ENCODE data around the gene CCDC7.
"Not testable (repeated sequence)": the region's sequence is repeated elsewhere in the genome, so short reads cannot be mapped to it uniquely, and the experiment has no call there.

Gene CCDC7

DNA sequence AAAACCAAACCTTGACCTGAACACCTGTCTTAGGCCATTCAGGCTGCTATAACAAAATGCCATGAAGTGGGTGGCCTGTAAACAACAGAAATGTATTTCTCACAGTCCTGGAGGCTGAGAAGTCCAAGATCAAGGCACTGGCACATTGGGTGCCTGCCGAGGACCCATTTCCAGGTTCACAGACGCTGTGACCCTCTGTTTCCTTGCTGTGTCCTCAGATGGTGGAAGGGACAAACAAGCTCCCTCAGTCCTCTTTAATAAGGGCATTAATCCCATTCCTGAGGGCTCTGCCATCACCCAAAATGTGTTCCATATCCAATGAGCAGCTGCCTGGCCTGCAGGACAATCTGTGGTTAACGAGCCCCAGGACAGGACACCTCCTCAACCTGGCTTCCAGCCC, 444.5 kb downstream of the CCDC7 start:
- DNase-seq = no peak

DNA sequence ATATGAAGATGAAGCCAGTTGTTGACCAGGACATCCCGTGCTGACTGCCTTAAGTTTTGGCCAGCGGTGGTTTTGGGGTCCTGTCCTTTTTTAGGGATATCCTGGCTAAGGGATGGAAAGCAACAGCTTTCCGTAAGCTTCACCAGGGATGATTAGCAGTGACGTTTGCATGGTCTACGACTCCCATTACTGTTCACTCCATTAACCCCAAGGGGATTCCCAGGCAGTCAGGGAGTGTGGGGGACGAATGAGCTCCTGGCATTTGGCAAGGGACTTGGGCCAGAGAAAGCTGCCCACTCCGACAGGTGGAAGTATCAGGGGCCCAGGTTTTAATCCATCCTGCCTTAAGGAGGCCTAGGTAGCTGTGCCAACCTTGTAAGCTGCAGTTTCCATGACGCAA, 445.3 kb downstream of the CCDC7 start:
- DNase-seq = no peak

DNA sequence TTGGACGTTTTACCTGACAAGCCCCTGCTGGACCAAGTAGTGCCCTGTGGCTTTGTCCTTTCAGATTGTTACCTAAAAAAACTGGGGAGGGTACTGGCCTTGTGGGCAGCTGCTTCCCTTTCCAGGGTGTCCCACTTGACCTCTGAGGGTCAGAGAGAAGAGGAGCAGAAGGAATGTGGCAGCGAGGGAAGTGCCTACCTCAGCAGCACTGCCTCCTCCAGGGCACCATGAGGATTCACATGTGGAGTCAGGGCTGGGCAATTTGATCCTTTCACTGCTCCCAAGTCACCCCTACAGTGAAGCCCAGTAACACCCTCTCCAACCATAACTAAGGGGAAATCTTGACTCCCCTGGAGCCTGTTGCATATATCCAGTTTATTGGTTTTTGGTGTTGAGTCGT, 447.5 kb downstream of the CCDC7 start:
- no peak for DNase-seq

DNA sequence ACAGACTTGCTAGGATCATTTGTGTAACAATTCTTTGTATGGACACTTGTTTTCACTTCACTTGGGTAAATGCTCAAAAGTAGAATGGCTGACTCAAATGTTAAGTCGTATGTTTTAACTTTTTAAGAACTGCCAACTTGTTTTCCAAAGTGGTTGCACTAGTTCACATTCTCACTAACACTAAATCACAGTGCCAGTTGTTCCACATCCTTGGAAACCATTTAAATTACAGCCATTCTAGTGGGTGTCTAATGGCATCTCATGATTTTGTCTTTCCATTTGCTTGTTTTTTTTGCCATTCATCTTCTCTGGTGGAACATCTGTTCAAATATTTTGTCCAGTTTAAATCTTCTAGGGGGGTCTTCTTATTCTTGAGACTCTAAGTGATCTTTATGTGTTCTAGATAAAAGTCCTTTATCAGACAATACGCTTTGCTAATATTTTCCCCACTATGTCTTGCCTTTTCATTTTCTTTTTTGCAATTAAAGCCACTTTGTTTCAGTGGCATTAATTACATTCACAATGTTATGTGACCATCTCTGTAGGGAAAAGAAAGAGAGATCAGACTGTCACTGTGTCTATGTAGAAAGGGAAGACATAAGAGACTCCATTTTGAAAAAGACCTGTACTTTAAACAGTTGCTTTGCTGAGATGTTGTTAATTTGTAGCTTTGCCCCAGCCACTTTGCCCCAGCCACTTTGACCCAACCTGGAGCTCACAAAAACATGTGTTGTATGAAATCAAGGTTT, 448.1 kb downstream of the CCDC7 start:
- DNase-seq = no peak

DNA sequence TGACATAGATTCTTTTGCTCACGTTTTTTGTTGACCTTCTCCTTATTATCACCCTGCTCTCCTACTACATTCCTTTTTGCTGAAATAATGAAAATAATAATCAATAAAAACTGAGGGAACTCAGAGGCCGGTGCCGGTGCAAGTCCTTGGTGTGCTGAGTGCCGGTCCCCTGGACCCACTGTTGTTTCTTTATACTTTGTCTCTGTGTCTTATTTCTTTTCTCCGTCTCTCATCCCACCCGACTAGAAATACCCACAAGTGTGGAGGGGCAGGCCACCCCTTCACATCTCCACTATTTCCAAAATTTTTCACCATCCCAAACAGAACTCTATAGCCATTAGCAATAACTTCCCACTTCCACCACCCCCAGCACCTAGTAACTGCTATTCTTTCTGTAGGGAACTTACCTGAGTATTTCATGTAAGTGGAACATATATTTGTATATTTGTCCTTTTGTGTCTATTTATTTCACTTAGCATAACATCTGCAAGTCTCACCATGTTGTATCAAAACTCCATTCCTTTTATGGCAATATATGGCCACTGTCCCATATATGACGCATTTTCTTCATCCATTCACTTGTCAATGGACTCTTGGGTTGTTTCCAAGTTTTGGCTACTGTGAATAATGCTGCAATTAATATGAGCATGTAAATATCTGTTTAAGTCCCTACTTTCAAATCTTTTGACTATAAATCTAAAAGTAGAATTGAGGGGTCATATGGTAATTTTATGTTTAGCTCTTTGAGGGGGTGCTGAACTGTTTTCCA, 449.4 kb downstream of the CCDC7 start:
- DNase-seq = not testable (repeated sequence)

DNA sequence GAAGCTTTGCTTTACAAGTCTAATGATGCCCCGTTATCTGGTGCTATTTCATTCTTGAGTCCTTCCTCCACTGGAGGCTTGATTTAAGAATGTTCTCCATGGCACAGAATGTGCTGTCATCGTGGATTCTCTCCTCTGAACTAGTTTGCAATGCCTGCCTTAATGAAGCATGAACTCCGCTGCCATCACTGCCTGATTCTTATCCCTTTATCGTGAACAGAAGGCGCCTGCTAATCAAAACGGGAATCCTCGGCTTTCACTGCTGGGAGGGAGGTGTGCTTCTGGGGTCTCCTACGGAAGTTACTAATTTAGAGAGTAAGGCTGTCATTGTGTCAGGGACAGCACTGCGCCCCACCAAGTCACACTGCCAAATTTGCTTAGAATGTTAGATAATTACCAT, 455.9 kb downstream of the CCDC7 start:
- no peak for DNase-seq

DNA sequence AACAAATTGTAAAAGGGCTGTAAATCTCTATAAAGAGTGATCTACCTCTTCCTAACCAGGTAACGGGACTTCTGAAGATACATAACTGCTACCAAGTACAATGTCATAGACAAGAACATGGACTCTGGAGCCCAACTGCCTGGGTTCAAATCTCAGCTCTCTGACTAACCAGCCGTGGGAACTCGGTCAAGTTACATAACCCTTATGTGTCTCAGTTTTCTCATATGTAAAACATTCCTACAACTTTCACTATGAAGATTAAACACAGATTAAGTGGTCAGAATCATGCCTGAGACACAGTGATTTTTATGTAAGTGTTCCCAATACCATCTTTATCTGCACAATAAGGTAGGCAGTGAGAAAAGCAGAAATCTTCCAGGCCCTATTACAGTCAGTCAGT, 459.5 kb downstream of the CCDC7 start:
- DNase-seq = no peak

DNA sequence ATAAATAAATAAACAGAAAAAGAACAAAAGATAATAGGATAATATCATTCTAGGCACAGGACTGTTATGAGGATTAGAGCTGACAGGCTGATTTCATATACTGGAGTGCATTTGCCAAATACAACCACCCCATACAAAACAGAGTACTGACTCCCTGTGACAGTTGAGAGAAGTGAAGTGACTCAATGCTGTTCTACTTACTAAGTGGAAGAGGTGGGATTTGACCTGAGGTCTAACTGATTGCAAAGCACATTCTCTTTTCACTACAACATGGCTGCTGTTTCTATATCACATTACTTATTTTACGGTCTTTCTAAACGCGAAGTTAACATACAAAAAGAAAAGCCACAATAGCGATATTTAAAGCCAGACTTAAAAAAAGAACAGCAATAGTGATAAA, 460.7 kb downstream of the CCDC7 start:
- no peak for DNase-seq

DNA sequence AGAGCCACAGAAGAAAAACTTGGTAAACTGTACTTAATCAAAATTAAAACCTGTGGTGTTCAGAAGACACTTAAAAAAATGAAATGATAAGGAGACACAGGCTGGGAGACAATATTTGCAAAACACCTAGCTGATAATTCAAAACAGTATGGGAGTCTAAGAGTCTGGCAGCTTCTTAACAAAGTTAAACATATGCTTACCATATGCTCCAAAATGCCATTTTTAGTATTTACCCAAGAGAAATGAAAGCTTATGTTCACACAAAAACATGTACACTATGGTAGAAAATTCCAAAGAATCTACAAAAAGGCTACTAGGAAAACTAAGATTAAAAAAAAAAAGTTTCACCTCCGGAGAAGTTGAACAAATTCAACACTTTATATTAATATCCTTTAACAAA, 463.5 kb downstream of the CCDC7 start:
- DNase-seq = no peak

DNA sequence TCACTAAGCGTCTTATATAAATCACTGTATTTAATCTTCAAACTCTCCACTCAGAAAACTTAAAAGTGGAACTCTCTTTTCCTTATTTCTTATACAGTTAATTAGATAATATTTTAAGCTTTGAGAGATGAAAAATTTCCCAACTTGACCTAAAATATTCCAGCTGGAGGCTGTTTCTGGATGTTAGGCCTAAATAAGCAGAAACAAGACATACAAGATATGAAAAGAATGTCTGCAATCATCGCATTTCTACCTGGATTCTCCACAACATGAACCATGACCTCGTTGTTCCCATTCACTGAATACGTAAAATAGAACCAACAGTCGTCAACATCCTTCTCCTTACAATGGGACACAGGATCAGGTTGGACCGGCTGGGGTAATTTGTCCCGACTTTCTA, 464.0 kb downstream of the CCDC7 start:
- not testable (repeated sequence) for DNase-seq

DNA sequence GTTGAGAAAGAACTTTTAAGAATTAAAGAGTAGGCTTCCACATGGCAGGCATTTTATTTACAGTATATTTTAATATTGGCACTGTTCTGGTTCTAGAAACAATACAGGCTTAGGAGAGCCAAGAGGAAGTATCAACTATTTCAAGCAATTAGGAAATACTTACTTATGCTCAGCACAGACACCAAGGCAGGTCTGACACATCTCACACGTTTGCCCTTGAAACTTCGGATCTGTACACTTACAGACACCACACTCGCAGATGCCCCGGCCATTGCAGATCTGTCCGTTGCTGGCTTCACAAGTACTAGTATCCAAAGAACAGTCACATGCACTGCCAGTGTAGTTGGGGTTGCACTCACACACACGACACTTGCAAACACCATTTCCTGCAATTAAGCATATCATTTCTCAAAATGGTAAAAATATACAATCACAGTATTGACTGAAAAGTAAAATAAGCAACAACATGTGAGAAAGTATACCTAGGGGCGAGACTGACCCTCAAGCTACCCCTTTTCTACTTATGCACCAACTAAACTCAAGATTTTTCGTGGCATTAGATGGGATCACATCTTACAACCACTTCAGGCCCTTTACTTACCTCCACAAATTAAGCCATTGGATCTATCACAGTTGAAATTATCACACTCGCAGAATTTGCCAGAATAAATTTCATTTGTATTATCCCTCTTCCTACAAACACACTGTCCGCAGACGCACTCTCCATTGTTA, 465.5 kb downstream of the CCDC7 start:
- no peak for DNase-seq

DNA sequence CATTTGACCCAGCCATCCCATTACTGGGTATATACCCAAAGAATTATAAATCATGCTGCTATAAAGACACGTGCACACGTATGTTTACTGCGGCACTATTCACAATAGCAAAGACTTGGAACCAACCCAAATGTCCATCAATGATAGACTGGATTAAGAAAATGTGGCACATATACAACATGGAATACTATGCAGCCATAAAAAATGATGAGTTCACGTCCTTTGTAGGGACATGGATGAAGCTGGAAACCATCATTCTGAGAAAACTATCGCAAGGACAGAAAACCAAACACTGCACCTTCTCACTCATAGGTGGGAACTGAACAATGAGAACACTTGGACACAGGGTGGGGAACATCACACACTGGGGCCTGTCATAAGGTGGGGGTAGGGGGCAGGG, 471.9 kb downstream of the CCDC7 start:
- not testable (repeated sequence) for DNase-seq

DNA sequence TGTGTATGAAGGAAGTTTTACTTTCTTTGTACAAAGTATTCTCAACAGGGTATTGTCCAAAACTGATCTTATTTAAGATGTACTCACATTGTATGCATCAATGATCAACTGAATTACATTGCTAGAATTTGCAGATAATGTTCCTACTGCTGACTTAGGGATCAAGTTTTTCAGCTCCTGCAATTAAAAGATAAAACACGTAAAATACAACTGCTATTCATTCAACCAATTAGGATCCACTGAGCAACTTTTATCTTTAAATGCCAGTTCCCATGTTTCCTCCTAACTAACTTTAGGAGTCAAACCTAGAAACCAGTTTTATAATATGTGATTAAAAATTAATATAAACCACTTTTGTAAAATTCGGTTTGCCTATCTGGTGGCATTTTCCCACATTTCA, 476.2 kb downstream of the CCDC7 start:
- no peak for DNase-seq

DNA sequence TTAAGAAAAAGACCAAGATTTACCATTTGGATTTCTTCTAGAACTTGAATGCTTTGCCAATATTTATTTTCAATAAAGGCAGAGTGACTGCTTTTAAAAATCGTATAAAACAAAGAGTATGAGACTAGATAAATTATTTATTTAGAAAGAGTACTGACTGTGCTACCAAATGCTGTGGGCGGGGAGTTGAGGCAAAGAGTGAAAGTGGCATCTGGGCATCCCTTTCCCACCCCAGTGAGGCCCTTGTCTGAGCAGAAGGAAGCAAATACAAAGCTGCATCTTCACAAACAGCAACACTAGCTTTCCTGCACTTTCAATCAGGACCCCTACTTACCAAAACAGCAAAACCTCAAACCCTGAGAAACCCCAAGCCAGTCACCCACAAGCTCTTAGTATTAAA, 477.2 kb downstream of the CCDC7 start:
- no peak for DNase-seq

DNA sequence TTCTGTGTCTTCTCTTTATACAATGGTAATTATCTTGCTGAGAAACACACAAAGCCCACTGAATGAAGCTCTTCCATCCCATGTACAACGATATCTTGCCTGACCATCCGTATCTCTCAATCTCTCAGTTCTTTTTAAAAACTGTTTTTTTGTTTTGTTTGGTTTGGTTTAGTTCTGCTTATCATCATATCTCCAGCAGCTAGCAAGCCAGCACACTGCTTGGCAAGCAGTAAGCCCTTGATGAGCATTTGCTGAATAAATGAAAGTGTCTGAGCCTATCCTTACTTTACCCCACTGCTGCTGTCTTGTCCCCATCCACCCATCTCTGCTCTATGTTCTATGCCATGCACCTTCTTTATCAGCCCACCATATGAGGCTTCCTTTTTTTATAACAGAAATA, 477.9 kb downstream of the CCDC7 start:
- DNase-seq = no peak

Data from activated CD8-positive, alpha-beta memory T cell treated with anti-CD3 and anti-CD28 coated beads, Interleukin-2, amount 50 U/mL, for 48 hours (primary cell).